ENCODE results near the gene CTLA4. TPM values are rescaled to one million over a fixed set of nuclear protein-coding genes. Genes with fewer than 3 reads are reported as not detected.
"Not testable (repeated sequence)": the region's sequence is repeated elsewhere in the genome, so short reads cannot be mapped to it uniquely, and the experiment has no call there.

The CTLA4 gene
- total RNA-seq, 1 donor from 2014 or later = 25.7 TPM

GRCh38 chr2:203855274-203855673 lies 12.3 kb upstream of the CTLA4 start:
- intact Hi-C loops (cut with micrococcal nuclease) = no loop called here

GRCh38 chr2:203857656-203858055 lies 9.9 kb upstream of the CTLA4 start:
- intact Hi-C loops (cut with micrococcal nuclease) = loop anchor here (1.0 kb wide), 1 partner anchor 10 kb away; the partner anchor contains the start of gene CTLA4

GRCh38 chr2:203858176-203858575 lies 9.4 kb upstream of the CTLA4 start:
- intact Hi-C loops (cut with micrococcal nuclease) = no loop called here

GRCh38 chr2:203859030-203859789 lies 8.4 kb upstream of the CTLA4 start:
- intact Hi-C loops (cut with micrococcal nuclease) = no loop called here

GRCh38 chr2:203861197-203861596 lies 6.4 kb upstream of the CTLA4 start:
- intact Hi-C loops (cut with micrococcal nuclease) = no loop called here

GRCh38 chr2:203861607-203862006 lies 6.0 kb upstream of the CTLA4 start:
- intact Hi-C loops (cut with micrococcal nuclease) = no loop called here

GRCh38 chr2:203869223-203870042 lies 1.9 kb downstream of the CTLA4 start:
- intact Hi-C loops (cut with micrococcal nuclease) = loop anchor here (2.0 to 10.0 kb wide), 4 partner anchors 52 to 1232 kb away; partner anchors contain the start of gene CYP20A1

- intact Hi-C loops (cut with micrococcal nuclease) = loop anchor here (2.0 to 10.0 kb wide), 3 partner anchors 632 to 1233 kb away; partner anchors contain the start of gene CYP20A1
Measured at GRCh38 chr2:203870481-203870880, 2.9 kb downstream of the CTLA4 start.

- intact Hi-C loops (cut with micrococcal nuclease) = loop anchor here (1.0 to 10.0 kb wide), 8 partner anchors 16 to 1234 kb away; partner anchors contain the start of genes CD28, CYP20A1 and ICOS
Measured at GRCh38 chr2:203870941-203871340, 3.4 kb downstream of the CTLA4 start.

GRCh38 chr2:203871371-203871983 lies 3.9 kb downstream of the CTLA4 start:
- intact Hi-C loops (cut with micrococcal nuclease) = loop anchor here (1.0 to 10.0 kb wide), 8 partner anchors 16 to 1234 kb away; partner anchors contain the start of genes CD28, CYP20A1 and ICOS

- intact Hi-C loops (cut with micrococcal nuclease) = loop anchor here (5.0 to 10.0 kb wide), 2 partner anchors 1169 to 1236 kb away; no protein-coding TSS in a partner anchor
Measured at GRCh38 chr2:203873461-203873860, 5.9 kb downstream of the CTLA4 start.

- intact Hi-C loops (cut with micrococcal nuclease) = loop anchor here (5.0 to 10.0 kb wide), 2 partner anchors 1169 to 1237 kb away; no protein-coding TSS in a partner anchor
Measured at GRCh38 chr2:203873921-203874631, 6.5 kb downstream of the CTLA4 start.

- intact Hi-C loops (cut with micrococcal nuclease) = loop anchor here (10.0 kb wide), 1 partner anchor 1171 kb away; no protein-coding TSS in a partner anchor
Measured at GRCh38 chr2:203875471-203875870, 7.9 kb downstream of the CTLA4 start.

- intact Hi-C loops (cut with micrococcal nuclease) = loop anchor here (10.0 kb wide), 1 partner anchor 1172 kb away; no protein-coding TSS in a partner anchor
Measured at GRCh38 chr2:203876328-203876727, 8.8 kb downstream of the CTLA4 start.

GRCh38 chr2:203878063-203878462 lies 10.5 kb downstream of the CTLA4 start:
- intact Hi-C loops (cut with micrococcal nuclease) = loop anchor here (10.0 kb wide), 1 partner anchor 1173 kb away; no protein-coding TSS in a partner anchor

GRCh38 chr2:203880557-203881125 lies 13.1 kb downstream of the CTLA4 start:
- intact Hi-C loops (cut with micrococcal nuclease) = no loop called here

GRCh38 chr2:203881185-203881584 lies 13.6 kb downstream of the CTLA4 start:
- intact Hi-C loops (cut with micrococcal nuclease) = not testable (repeated sequence)

- intact Hi-C loops (cut with micrococcal nuclease) = no loop called here
Measured at GRCh38 chr2:203882551-203882950, 15.0 kb downstream of the CTLA4 start.

- intact Hi-C loops (cut with micrococcal nuclease) = loop anchor here (1.0 kb wide), 1 partner anchor 15 kb away; no protein-coding TSS in a partner anchor
Measured at GRCh38 chr2:203886661-203887151, 19.1 kb downstream of the CTLA4 start.

GRCh38 chr2:203887677-203888076 lies 20.1 kb downstream of the CTLA4 start:
- intact Hi-C loops (cut with micrococcal nuclease) = loop anchor here (1.0 kb wide), 1 partner anchor 16 kb away; no protein-coding TSS in a partner anchor

Data from T-helper 2 cell treated with Interferon-gamma antibody and Interleukin-4, amounts not matched to agents 100 ng/mL and 5 ng/mL, for 36 hours (primary cell).